ENCODE measurements around the gene PDCL3.

Gene PDCL3

GRCh38 chr2:100606726-100607343 lies 44.0 kb downstream of the PDCL3 start:
- peak in 4 of 10 donors; percentile 24 to 62 (median 36) for DNase-seq
- intact Hi-C loops (cut with DNase I), result loop anchor here (1.0 to 10.0 kb wide), 2 partner anchors 378 to 548 kb away; partner anchors contain the start of gene TBC1D8

- intact Hi-C loops (cut with DNase I), result loop anchor here (10.0 kb wide), 1 partner anchor 214 kb away; the partner anchor contains the start of gene NPAS2
- peak; percentile 78 to 98 (median 90) for DNase-seq
These were observed 47.6 kb downstream of the PDCL3 start for GRCh38 chr2:100610381-100610831.

GRCh38 chr2:100611079-100612029 lies 48.6 kb downstream of the PDCL3 start:
- intact Hi-C loops (cut with DNase I), result loop anchor here (10.0 kb wide), 1 partner anchor 213 kb away; the partner anchor contains the start of gene NPAS2
- DNase-seq, result no peak

GRCh38 chr2:100612388-100613000 lies 49.7 kb downstream of the PDCL3 start:
- no peak for DNase-seq
- intact Hi-C loops (cut with DNase I), result loop anchor here (10.0 kb wide), 1 partner anchor 212 kb away; the partner anchor contains the start of gene NPAS2

GRCh38 chr2:100613719-100614118 lies 50.9 kb downstream of the PDCL3 start:
- DNase-seq, result no peak
- intact Hi-C loops (cut with DNase I), result loop anchor here (10.0 kb wide), 1 partner anchor 211 kb away; the partner anchor contains the start of gene NPAS2

GRCh38 chr2:100614455-100615000 lies 51.7 kb downstream of the PDCL3 start:
- intact Hi-C loops (cut with DNase I), result loop anchor here (10.0 kb wide), 1 partner anchor 210 kb away; the partner anchor contains the start of gene NPAS2
- DNase-seq, result no peak

- DNase-seq, result no peak
- intact Hi-C loops (cut with DNase I), result loop anchor here (10.0 kb wide), 1 partner anchor 209 kb away; the partner anchor contains the start of gene NPAS2
These were observed 52.7 kb downstream of the PDCL3 start for GRCh38 chr2:100615471-100615870.

- intact Hi-C loops (cut with DNase I), result loop anchor here (10.0 kb wide), 1 partner anchor 209 kb away; the partner anchor contains the start of gene NPAS2
- no peak for DNase-seq
These were observed 53.1 kb downstream of the PDCL3 start for GRCh38 chr2:100615886-100616285.

GRCh38 chr2:100616841-100617390 lies 54.1 kb downstream of the PDCL3 start:
- intact Hi-C loops (cut with DNase I), result loop anchor here (10.0 kb wide), 1 partner anchor 208 kb away; the partner anchor contains the start of gene NPAS2
- no peak for DNase-seq

GRCh38 chr2:100619951-100620350 lies 57.2 kb downstream of the PDCL3 start:
- DNase-seq, result no peak
- intact Hi-C loops (cut with DNase I), result loop anchor here (10.0 kb wide), 1 partner anchor 205 kb away; the partner anchor contains the start of gene NPAS2

- intact Hi-C loops (cut with DNase I), result no loop called here
These were observed 57.7 kb downstream of the PDCL3 start for GRCh38 chr2:100620481-100620880.

GRCh38 chr2:100621371-100621951 lies 58.7 kb downstream of the PDCL3 start:
- no peak for DNase-seq
- intact Hi-C loops (cut with DNase I), result no loop called here

More at GRCh38 chr2:100620481-100620880, 57.7 kb downstream of the PDCL3 start:
- no peak for DNase-seq

- DNase-seq, result no peak
- intact Hi-C loops (cut with DNase I), result no loop called here
These were observed 60.4 kb downstream of the PDCL3 start for GRCh38 chr2:100623033-100623715.

GRCh38 chr2:100623930-100624329 lies 61.1 kb downstream of the PDCL3 start:
- DNase-seq, result no peak
- intact Hi-C loops (cut with DNase I), result no loop called here

GRCh38 chr2:100624536-100624935 lies 61.7 kb downstream of the PDCL3 start:
- intact Hi-C loops (cut with DNase I), result no loop called here
- DNase-seq, result no peak

- intact Hi-C loops (cut with DNase I), result no loop called here
- no peak for DNase-seq
These were observed 62.9 kb downstream of the PDCL3 start for GRCh38 chr2:100625717-100626116.
